NB4 (cell line): ENCODE results near the gene CFAP251.

Source experiments
- DNase-seq: peaks from one replicate; pipeline ENCODE4 v3.0.0; 2010; ENCODE audit warnings: low read depth
- H3K4me3 ChIP-seq: one replicate; pipeline ENCODE4 v1.5.1; 2011; ENCODE audit warnings: mild to moderate bottlenecking, low read depth, low read length, moderate library complexity
- MYC ChIP-seq: IDR thresholded peaks from 2 replicates; pipeline ENCODE4 v1.6.1; 2011; ENCODE audit warnings: low read depth, low read length
- POLR2A ChIP-seq: IDR thresholded peaks from 2 replicates; pipeline ENCODE4 v1.6.1; 2011; ENCODE audit warnings: mild to moderate bottlenecking; ENCODE audit not compliant: insufficient read length; ENCODE audit errors: extremely low read depth
- TF ChIP-seq, protein P1 (sequence below): IDR thresholded peaks from one replicate; pipeline ENCODE4 v1.5.1; 2012; ENCODE audit warnings: low read depth, low read length
- TF ChIP-seq, protein P2 (sequence below): IDR thresholded peaks from 2 replicates; pipeline ENCODE4 v1.6.1; 2011; ENCODE audit warnings: low read depth, low read length

The CFAP251 gene

DNA sequence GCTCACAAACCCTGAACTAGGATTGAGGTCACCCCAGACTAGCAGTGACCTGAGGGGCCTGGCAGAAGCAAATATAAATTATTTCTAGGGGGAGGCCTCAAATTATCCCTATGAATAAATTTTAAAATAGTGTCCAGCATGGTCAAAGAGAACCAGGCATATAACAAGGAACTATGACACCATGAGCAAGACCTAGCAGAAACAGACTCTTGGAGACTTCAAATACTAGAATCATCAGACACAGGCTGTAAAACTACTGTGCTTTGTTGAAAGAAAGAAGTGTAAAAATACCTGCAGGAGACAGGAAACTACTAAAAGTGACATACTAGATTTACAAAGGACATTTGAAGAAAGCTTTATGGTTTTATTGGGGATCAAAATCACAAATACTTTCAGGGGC, 100.1 kb downstream of the CFAP251 start:
- peak; percentile 39 for DNase-seq
- H3K4me3 ChIP-seq = no peak overlapping the region
- TF ChIP-seq POLR2A (no peak), MYC (no peak)
- TF ChIP-seq, protein P1, sequence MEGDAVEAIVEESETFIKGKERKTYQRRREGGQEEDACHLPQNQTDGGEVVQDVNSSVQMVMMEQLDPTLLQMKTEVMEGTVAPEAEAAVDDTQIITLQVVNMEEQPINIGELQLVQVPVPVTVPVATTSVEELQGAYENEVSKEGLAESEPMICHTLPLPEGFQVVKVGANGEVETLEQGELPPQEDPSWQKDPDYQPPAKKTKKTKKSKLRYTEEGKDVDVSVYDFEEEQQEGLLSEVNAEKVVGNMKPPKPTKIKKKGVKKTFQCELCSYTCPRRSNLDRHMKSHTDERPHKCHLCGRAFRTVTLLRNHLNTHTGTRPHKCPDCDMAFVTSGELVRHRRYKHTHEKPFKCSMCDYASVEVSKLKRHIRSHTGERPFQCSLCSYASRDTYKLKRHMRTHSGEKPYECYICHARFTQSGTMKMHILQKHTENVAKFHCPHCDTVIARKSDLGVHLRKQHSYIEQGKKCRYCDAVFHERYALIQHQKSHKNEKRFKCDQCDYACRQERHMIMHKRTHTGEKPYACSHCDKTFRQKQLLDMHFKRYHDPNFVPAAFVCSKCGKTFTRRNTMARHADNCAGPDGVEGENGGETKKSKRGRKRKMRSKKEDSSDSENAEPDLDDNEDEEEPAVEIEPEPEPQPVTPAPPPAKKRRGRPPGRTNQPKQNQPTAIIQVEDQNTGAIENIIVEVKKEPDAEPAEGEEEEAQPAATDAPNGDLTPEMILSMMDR = no peak
- TF ChIP-seq, protein P2, sequence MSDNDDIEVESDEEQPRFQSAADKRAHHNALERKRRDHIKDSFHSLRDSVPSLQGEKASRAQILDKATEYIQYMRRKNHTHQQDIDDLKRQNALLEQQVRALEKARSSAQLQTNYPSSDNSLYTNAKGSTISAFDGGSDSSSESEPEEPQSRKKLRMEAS = no peak

DNA sequence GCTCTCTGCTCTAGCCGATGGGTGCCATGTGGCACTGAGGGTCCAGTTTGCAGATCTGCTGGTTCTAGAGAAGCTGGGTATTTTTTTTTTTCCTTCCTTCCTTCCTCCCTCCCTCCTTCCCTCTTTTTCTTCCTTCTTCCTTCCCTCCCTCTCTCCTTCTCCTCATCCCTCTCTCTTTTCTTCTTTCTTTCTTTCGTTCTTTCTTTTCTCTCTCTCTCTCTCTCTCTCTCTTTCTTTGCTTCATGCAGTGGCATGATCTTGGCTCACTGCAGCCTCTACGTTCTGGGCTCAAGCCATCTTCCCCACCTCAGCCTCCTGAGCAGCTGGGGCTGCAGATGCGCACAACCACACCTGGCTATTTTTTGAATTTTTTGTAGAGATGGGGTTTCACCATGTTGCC, 100.5 kb downstream of the CFAP251 start:
- TF ChIP-seq, protein P1 = no peak
- no peak for TF ChIP-seq POLR2A
- TF ChIP-seq MYC = no peak
- TF ChIP-seq, protein P2 = no peak
- no peak for DNase-seq
- H3K4me3 ChIP-seq = no peak overlapping the region

DNA sequence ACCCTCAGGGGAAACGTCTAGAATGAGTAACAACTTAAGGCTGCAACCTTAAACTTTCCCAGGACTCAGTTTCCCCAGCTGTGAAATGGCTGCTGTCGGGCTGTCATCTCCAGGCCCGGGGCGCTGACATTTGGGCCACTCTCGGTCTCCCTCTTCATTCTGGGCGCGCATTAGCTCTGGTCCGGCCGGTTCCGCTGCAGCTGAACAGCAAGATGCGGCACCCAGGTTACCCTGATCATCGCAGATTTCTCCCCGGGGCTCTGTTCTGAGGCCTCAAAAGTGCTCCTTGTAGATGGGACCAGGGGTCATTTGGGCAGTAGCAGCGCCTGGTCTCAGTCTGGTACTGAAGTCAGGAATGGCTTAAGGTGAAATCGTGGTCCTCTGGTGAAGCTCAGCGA, 102.4 kb downstream of the CFAP251 start:
- H3K4me3 ChIP-seq = no peak overlapping the region
- TF ChIP-seq, protein P2 = no peak
- TF ChIP-seq POLR2A (no peak), MYC (no peak)
- TF ChIP-seq, protein P1 = no peak
- no peak for DNase-seq

DNA sequence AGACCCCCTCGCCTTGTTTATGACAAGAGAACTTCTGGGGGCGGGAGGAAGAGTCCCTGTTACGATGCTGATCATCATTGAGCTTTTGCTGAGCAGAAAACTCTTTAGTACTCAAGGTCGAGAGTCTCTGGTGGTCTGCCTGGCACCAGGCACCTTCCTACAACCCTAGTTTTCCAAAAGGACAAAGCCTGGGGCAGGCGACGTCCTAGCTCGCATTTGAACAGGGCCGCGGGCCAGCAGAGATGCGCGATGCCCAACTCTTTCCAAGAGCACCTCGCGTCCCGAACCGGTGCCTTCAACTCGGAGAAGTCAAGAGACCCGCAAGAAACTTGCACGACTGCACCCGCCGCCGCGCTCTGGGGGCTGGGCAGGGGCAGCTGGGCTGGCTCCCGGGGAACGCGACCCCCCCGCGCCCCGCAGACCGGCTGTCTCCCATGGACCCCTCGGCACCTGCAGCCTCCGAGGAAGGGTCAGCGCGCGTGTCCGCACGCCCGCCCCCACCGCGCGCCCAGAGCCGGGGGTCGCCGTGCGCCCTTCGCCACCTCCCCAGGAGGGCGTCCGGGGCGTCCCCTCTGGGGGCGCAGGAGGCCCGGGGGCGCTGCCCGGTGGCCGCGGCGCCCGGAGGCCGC, 102.9 kb downstream of the CFAP251 start:
- H3K4me3 ChIP-seq = no peak overlapping the region
- TF ChIP-seq MYC (no peak), POLR2A (no peak)
- TF ChIP-seq, protein P2 = no peak
- TF ChIP-seq, protein P1 = no peak
- DNase-seq = peak; percentile 34

DNA sequence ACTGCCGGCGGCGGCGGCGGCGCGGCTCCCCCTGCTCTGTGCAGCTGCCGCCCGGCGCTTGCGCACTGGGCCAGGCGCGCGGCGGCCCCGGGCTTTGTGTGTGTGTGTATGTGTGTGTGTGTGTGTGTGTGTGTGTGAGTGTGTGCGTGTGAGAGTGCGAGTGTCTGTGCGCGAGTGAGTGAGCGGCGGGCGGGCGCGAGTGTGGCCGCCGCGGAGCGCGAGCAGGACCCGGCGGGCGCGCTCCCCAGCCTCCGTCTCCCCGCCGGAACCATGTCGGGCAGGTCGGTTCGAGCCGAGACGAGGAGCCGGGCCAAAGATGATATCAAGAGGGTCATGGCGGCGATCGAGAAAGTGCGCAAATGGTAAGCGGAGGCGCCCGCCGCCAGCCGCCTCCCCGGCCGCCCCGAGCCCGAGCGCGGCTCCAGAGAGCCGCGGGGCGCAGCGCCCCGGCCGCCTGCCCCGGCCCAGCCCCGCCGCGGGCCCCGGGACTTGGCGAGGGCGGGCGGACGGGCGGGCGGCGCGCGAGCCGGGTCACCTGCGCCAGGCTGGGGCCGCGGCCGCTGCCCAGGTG, 103.5 kb downstream of the CFAP251 start, which contains the start of gene BCL7A:
Gene BCL7A, plus strand, starts transcription at position 63 of the 571 bp plus-strand sequence. Its CDS starts 208 bp downstream, at position 271.
- DNase-seq = peak; percentile 63
- no peak within 1 kb of the TSS for H3K4me3 ChIP-seq
- TF ChIP-seq, protein P2 = no peak
- TF ChIP-seq MYC (no peak), POLR2A (no peak)
- TF ChIP-seq, protein P1 = no peak
